Measurements from ENCODE around the gene DAPK1.

Gene DAPK1

DNA sequence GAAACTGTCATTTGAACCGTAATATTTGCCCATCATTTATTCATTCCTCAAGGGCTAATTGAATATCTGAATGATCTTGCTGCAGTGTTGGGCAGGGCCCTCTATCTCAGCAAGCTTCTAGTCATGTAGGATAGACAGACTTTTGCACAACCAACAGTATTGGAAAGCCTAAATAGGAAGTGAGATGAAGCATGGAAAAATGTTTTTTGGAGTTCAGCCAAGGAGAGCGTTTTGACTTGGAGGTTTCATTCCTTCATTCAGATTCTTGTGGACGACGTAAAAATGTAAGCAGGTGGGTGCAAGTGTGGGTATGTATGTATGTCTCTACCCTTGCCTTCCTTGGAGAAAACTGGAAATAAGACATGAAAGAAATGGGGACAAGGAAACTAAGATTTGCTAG, 15.5 kb downstream of the DAPK1 start:
- Histone ChIP-seq H3K9me3 (ENCODE audit: control insufficient read depth, low read length) (no peaks in the 10 kb centered on the region), H3K4me1 (ENCODE audit: control insufficient read depth, insufficient read depth, low read length) (peaks cover 27% of the 10 kb centered on the region), H3K27me3 (ENCODE audit: control insufficient read depth, insufficient read depth, low read length) (no peaks in the 10 kb centered on the region), H3K4me3 (ENCODE audit: low read length) (no peak overlapping the region), H3K9ac (ENCODE audit: low read length) (no peak overlapping the region), H3K36me3 (ENCODE audit: control insufficient read depth, insufficient read depth, low read length) (peaks cover 5% of the 10 kb centered on the region)

DNA sequence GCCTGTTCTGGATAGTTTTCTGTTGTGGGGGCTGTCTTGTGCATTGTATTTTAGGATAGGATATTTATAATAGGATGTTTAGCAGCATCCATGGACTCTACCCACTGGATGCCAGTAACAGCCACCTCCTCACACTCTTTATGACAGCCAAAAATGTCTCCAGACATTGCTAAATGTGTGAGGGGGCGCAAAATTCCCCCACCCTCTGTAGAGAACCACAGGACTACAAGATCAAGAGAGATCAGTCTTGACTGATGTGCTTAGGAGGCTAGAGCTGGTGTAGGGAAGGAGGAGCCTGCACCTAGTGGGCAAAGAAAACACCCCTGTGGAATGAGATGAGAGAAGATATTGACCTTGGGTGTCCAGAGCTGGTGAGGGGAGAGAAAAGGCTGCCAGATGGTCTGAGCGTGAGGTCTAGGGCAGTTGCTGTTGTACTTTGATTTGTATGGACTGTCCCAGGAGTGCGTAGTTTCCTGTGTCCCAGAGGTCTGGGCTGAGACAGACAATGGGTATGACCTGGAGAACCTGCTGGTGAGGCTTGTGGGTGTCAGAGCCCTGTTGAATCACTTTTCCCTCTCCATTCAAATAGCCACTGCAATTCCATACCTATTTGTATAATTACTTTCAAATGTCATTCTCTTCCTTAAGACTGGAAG, 16.3 kb downstream of the DAPK1 start:
- Histone ChIP-seq H3K4me1 (ENCODE audit: control insufficient read depth, insufficient read depth, low read length) (peaks cover 35% of the 10 kb centered on the region), H3K4me3 (ENCODE audit: low read length) (no peak overlapping the region), H3K9ac (ENCODE audit: low read length) (no peak overlapping the region), H3K9me3 (ENCODE audit: control insufficient read depth, low read length) (no peaks in the 10 kb centered on the region), H3K27me3 (ENCODE audit: control insufficient read depth, insufficient read depth, low read length) (no peaks in the 10 kb centered on the region), H3K36me3 (ENCODE audit: control insufficient read depth, insufficient read depth, low read length) (peaks cover 5% of the 10 kb centered on the region)

DNA sequence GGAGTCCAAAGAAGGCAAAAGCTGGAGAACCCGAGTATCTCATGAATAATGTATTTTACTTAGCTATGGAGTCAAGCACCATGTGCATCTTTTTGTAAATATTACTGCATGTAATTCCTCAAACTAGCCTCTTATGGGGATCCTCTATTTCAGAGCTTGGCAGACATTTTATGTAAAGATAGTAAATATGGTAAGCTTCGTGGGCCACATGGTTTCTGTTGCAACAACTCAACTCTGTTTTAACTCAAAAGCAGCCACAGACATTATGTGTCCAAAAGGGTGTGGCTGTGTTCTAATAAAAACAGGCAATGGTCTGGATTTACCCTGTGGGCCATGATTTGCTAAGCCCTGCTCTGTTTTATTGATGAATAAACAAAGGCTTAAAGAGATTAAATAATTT, 17.3 kb downstream of the DAPK1 start:
- Histone ChIP-seq H3K27me3 (ENCODE audit: control insufficient read depth, insufficient read depth, low read length) (no peaks in the 10 kb centered on the region), H3K4me3 (ENCODE audit: low read length) (no peak overlapping the region), H3K9ac (ENCODE audit: low read length) (no peak overlapping the region), H3K9me3 (ENCODE audit: control insufficient read depth, low read length) (no peaks in the 10 kb centered on the region), H3K4me1 (ENCODE audit: control insufficient read depth, insufficient read depth, low read length) (peaks cover 45% of the 10 kb centered on the region), H3K36me3 (ENCODE audit: control insufficient read depth, insufficient read depth, low read length) (peaks cover 5% of the 10 kb centered on the region)

DNA sequence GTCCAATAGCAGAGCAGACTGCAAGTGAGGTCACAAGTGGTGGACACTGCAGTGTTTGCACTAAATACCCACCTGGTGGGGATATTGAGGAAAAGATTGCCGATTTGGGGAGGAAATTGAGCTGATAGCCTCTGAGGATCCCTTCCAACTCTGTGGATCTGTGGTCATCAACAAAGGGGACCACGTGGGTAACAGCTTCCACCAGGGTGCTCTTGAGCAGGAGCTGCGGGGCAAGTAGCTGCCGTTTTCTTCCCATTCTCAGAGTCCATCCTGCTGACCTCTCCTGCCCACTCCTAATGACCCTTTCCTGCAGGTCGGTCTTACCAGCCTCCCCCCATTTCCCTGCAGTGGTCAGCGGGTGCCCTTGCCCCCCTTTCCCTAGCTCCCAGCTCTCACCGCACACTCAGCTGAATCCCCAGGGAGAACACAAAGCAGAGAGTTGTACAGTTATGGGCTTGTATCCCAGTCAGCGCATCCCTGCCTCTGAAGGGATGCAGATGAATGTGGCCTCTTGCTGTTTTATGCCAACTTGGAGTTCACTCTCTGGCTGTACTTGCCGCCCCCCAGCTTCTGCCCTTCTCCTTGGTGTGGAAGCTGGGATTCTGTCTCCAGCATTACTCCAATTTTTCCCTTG, 18.0 kb downstream of the DAPK1 start:
- peaks cover 9% of the 10 kb centered on the region for H3K36me3 ChIP-seq (ENCODE audit: control insufficient read depth, insufficient read depth, low read length)
- peaks cover 45% of the 10 kb centered on the region for H3K4me1 ChIP-seq (ENCODE audit: control insufficient read depth, insufficient read depth, low read length)
- H3K9me3 ChIP-seq (ENCODE audit: control insufficient read depth, low read length), result no peaks in the 10 kb centered on the region
- no peak overlapping the region for H3K4me3 ChIP-seq (ENCODE audit: low read length)
- no peaks in the 10 kb centered on the region for H3K27me3 ChIP-seq (ENCODE audit: control insufficient read depth, insufficient read depth, low read length)
- H3K9ac ChIP-seq (ENCODE audit: low read length), result no peak overlapping the region

DNA sequence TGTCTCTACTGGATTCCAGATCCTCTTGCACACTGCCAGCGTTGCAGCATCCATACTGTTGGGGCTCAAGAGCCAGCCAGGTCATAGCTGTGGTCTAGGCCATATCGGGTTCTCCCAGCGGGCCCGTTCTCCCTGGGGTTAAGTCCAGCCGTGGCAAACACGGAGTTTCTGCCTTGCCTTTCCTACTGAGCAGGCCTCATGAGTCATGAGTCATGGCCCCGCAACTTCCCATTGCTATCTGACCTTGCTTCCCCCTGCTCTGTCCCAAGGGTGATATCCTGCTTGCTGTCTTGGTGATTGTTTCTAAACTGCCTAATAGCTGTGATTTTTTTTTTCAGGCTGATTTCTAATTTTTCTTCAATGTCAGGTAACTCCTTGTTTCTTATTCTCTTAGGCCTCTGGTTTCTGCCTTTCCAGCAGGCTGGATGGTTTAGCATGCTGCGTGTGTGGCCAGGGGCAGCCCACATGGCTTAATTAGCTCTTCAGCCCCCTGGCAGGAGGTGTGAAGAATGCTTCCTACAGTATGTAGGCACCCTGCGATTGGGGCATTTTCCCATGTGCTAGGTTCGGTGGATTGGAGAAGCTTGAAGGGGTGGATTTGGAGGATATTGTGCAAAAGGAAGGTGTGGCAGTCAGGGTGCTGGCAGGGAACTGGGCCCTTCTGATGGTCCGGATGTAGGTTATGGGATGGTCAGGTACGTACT, 18.7 kb downstream of the DAPK1 start:
- H3K36me3 ChIP-seq (ENCODE audit: control insufficient read depth, insufficient read depth, low read length), result peaks cover 3% of the 10 kb centered on the region
- no peaks in the 10 kb centered on the region for H3K27me3 ChIP-seq (ENCODE audit: control insufficient read depth, insufficient read depth, low read length)
- H3K9ac ChIP-seq (ENCODE audit: low read length), result no peak overlapping the region
- no peaks in the 10 kb centered on the region for H3K9me3 ChIP-seq (ENCODE audit: control insufficient read depth, low read length)
- H3K4me3 ChIP-seq (ENCODE audit: low read length), result no peak overlapping the region
- peaks cover 45% of the 10 kb centered on the region for H3K4me1 ChIP-seq (ENCODE audit: control insufficient read depth, insufficient read depth, low read length)

DNA sequence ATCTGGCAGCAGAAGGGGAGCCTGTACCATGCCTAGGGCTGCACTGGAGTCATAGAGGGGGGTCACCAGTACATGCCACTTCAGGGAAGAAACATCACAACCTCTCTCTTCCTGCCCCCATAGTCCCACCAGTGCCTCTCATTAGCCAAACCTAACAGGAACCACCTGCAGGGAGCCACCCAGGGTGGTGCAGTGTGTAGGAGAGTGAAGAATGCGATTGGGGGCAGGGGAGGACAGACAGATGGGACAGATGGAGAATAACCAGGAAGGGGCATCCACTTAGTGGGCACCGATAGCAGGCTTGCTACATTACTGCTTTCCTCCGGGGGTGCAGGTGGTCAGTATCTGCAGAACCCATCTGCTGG, 19.2 kb downstream of the DAPK1 start:
- H3K36me3 ChIP-seq (ENCODE audit: control insufficient read depth, insufficient read depth, low read length), result peaks cover 3% of the 10 kb centered on the region
- H3K27me3 ChIP-seq (ENCODE audit: control insufficient read depth, insufficient read depth, low read length), result no peaks in the 10 kb centered on the region
- no peak overlapping the region for H3K9ac ChIP-seq (ENCODE audit: low read length)
- peaks cover 45% of the 10 kb centered on the region for H3K4me1 ChIP-seq (ENCODE audit: control insufficient read depth, insufficient read depth, low read length)
- H3K4me3 ChIP-seq (ENCODE audit: low read length), result no peak overlapping the region
- H3K9me3 ChIP-seq (ENCODE audit: control insufficient read depth, low read length), result no peaks in the 10 kb centered on the region

DNA sequence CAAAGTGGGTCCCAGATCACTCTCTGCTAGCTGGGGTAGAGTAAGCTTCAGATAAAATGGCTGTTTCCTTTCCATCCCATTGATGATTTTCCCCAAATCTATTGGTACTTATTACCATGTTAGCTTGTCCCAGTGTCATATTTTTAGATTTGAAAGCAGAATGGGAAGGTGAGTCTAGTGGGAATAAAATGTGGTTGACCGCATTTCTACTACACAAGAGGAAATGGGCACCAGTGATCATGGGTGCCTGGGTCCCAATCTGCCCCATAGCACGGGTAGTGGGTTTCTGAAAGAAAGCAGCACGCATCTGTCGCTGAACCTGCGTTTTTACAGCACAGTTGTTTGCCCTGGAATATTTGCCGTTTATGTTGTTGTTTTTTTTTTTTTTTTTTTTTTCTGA, 20.1 kb downstream of the DAPK1 start:
- peaks cover 3% of the 10 kb centered on the region for H3K36me3 ChIP-seq (ENCODE audit: control insufficient read depth, insufficient read depth, low read length)
- no peaks in the 10 kb centered on the region for H3K9me3 ChIP-seq (ENCODE audit: control insufficient read depth, low read length)
- H3K4me3 ChIP-seq (ENCODE audit: low read length), result no peak overlapping the region
- peaks cover 45% of the 10 kb centered on the region for H3K4me1 ChIP-seq (ENCODE audit: control insufficient read depth, insufficient read depth, low read length)
- H3K27me3 ChIP-seq (ENCODE audit: control insufficient read depth, insufficient read depth, low read length), result no peaks in the 10 kb centered on the region
- H3K9ac ChIP-seq (ENCODE audit: low read length), result no peak overlapping the region

DNA sequence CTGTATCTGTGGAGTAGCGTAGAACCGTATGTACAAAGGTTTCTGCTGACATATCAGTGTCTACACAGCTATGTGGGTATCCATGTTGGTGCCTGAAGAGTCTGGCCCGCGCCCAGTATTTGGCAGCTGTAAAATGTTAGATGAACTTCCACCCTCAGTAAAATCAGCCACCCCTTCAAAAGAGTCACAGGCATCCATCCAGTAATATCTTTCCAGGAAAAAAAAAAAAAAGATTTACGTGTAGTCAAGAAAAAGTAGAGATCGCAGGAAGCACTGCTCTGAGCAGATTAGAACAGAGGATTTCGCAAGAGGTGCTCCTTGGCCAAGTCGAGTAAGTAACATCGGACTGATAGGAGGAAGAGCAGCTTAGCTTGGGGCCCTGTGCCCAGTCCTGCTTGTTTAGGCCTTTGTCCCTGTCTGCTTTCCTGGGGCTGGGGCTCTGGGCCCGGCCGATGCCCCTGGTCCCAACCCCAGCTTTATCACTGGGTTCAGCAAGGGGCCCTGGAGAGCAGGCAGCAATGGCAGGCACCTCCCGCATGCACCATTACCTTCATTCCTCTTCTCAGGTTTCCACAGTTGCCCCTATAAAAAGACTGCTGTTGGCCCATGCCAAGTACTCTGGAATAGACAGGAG, 21.2 kb downstream of the DAPK1 start:
- Histone ChIP-seq H3K9me3 (ENCODE audit: control insufficient read depth, low read length) (no peaks in the 10 kb centered on the region), H3K9ac (ENCODE audit: low read length) (no peak overlapping the region), H3K36me3 (ENCODE audit: control insufficient read depth, insufficient read depth, low read length) (peaks cover 3% of the 10 kb centered on the region), H3K27me3 (ENCODE audit: control insufficient read depth, insufficient read depth, low read length) (no peaks in the 10 kb centered on the region), H3K4me3 (ENCODE audit: low read length) (no peak overlapping the region), H3K4me1 (ENCODE audit: control insufficient read depth, insufficient read depth, low read length) (peaks cover 45% of the 10 kb centered on the region)

DNA sequence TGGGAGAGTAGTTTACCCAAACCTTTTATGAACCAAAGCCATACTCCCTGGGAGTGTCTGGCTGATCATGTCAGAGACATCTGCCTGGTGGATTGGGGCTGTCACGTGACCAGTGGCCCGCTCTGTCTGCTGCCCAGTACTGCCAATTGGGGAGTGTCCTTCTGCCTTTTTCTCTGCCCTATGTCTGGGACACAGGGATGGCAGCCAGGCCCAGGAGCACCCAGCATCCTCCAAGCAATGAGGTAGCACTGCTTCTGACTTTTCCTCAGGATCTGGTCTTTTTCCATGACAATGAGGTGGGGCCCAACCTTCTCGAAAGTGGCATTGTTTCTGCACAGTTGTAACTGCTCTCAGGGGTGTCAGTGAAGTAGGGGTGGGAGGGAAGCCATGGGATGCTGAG, 21.8 kb downstream of the DAPK1 start:
- no peaks in the 10 kb centered on the region for H3K9me3 ChIP-seq (ENCODE audit: control insufficient read depth, low read length)
- H3K36me3 ChIP-seq (ENCODE audit: control insufficient read depth, insufficient read depth, low read length), result peaks cover 3% of the 10 kb centered on the region
- no peak overlapping the region for H3K9ac ChIP-seq (ENCODE audit: low read length)
- H3K4me3 ChIP-seq (ENCODE audit: low read length), result no peak overlapping the region
- H3K4me1 ChIP-seq (ENCODE audit: control insufficient read depth, insufficient read depth, low read length), result peaks cover 41% of the 10 kb centered on the region
- no peaks in the 10 kb centered on the region for H3K27me3 ChIP-seq (ENCODE audit: control insufficient read depth, insufficient read depth, low read length)

DNA sequence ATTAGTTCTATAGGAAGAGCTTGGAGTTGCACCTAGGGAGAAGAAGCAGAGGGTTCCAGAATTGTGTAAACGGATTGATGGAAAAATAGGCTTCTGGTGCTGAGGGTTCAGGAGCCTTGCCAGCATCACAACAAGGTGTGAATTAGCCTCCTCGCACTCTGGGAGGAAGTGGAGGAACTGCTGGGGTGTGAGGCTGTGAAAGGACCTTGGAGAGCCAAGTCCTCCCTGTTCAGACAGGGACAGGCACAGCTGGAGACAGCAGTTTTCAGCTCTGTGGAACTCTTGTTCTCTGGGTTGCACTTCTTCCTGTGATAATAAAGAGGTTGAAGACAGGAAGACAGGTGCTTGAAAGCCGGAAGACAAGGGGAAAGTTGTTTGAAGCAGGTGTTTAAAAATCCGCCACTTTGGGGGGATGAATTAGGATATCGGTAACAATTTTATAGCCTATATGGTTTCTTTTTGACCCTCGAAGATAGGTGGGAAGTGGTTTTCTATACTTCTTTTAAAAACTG, 22.6 kb downstream of the DAPK1 start:
- peaks cover 3% of the 10 kb centered on the region for H3K36me3 ChIP-seq (ENCODE audit: control insufficient read depth, insufficient read depth, low read length)
- no peak overlapping the region for H3K4me3 ChIP-seq (ENCODE audit: low read length)
- no peak overlapping the region for H3K9ac ChIP-seq (ENCODE audit: low read length)
- no peaks in the 10 kb centered on the region for H3K9me3 ChIP-seq (ENCODE audit: control insufficient read depth, low read length)
- no peaks in the 10 kb centered on the region for H3K27me3 ChIP-seq (ENCODE audit: control insufficient read depth, insufficient read depth, low read length)
- H3K4me1 ChIP-seq (ENCODE audit: control insufficient read depth, insufficient read depth, low read length), result peaks cover 34% of the 10 kb centered on the region

DNA sequence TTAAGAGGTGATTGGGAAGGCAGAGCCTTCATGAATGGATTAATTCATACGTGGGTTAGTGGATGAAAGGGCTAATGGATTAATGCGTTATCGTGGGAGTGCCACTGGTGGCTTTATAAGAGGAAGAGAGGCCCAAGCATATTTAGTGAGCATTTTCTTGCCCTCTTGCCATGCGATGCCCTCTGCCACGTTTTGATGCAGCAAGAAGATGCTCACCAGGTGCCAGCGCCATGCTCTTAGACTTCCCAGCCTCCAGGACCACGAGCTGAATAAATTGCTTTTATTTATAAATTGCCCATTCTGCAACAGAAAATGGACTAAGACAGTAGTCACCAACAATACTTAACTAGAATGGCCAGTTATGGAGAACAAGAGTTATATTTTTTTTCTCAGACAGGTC, 24.2 kb downstream of the DAPK1 start:
- Histone ChIP-seq H3K9ac (ENCODE audit: low read length) (no peak overlapping the region), H3K4me3 (ENCODE audit: low read length) (no peak overlapping the region), H3K27me3 (ENCODE audit: control insufficient read depth, insufficient read depth, low read length) (no peaks in the 10 kb centered on the region), H3K4me1 (ENCODE audit: control insufficient read depth, insufficient read depth, low read length) (peaks cover 18% of the 10 kb centered on the region), H3K36me3 (ENCODE audit: control insufficient read depth, insufficient read depth, low read length) (peaks cover 3% of the 10 kb centered on the region), H3K9me3 (ENCODE audit: control insufficient read depth, low read length) (no peaks in the 10 kb centered on the region)

DNA sequence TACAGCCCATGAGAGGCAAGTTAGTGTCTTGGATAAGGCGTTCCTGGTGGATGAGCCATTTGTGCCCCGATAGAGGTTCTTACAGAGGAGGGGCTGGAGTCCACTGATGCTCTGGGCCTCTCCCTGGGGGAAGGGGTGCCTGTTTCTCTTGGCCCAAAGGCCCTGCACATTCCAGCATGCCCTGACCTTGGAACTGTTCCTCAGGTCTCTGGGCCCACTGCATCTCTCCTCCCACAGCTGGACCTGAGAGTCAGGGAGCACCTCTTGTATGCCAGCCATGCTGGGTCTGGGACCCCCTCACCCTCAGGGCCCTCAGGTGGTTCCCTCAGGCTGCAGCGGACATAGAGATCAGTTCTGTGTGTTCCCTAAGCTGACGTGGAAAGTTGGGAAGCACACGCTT, 26.4 kb downstream of the DAPK1 start:
- H3K4me3 ChIP-seq (ENCODE audit: low read length), result no peak overlapping the region
- H3K9ac ChIP-seq (ENCODE audit: low read length), result no peak overlapping the region
- H3K9me3 ChIP-seq (ENCODE audit: control insufficient read depth, low read length), result no peaks in the 10 kb centered on the region
- peaks cover 3% of the 10 kb centered on the region for H3K36me3 ChIP-seq (ENCODE audit: control insufficient read depth, insufficient read depth, low read length)
- H3K4me1 ChIP-seq (ENCODE audit: control insufficient read depth, insufficient read depth, low read length), result peaks cover 10% of the 10 kb centered on the region
- H3K27me3 ChIP-seq (ENCODE audit: control insufficient read depth, insufficient read depth, low read length), result no peaks in the 10 kb centered on the region
